Stimulated activated CD4-positive, alpha-beta T cell treated with anti-CD3 and anti-CD28 coated beads, Interleukin-4, amount 100 ng/mL, for 24 hours (primary cell): ENCODE results near the gene CPPED1.
"Not testable (repeated sequence)": the region's sequence is repeated elsewhere in the genome, so short reads cannot be mapped to it uniquely, and the experiment has no call there.

ENCODE experiments used
- DNase-seq: peaks from one replicate; pipeline ENCODE4 v3.0.0-alpha.2; 2020

The CPPED1 gene

GRCh38 chr16:12801511-12802042 is 2.1 kb downstream of the CPPED1 start:
- DNase-seq, result peak; percentile 4

GRCh38 chr16:12800817-12801216 is 2.9 kb downstream of the CPPED1 start:
- no peak for DNase-seq

DNA sequence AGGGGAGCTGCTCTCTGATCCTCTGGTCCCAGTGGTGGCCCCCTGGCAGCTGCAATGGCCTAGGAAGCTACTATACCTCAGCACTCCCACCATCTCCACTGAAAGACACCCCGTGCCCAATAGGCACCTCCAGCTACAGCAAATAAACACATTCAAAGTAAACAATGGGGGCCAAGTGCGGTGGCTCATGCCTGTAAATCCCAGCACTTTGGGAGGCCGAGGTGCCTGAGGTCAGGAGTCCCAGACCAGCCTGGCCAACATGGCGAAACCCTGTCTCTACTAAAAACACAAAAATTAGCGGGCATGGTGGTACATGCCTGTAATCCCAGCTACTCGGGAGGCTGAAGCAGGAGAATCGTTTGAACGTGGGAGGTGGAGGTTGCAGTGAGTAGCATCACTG is 3.7 kb downstream of the CPPED1 start:
- DNase-seq, result not testable (repeated sequence)

GRCh38 chr16:12798846-12799245 is 4.8 kb downstream of the CPPED1 start:
- no peak for DNase-seq

DNA sequence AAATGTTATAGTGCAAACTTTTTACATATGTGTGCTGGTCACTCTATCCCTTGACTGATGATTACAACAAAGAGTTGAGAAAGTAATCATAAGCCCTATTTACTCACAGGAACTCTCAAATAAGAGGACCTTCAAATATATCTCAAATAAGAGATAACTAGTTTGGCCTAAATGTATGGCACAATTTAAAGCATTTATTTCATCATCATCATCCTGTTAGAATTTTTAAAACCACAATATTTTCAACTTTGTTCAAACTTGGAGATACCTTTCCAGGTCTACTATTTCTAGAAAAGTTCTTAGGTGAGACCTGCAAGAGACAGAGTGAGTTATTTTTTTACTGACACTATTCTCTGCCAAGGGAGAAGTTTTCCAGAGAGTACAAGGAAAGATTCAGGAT is 5.5 kb downstream of the CPPED1 start:
- no peak for DNase-seq

- DNase-seq, result no peak
These were observed 7.2 kb downstream of the CPPED1 start for GRCh38 chr16:12796498-12796897.

DNA sequence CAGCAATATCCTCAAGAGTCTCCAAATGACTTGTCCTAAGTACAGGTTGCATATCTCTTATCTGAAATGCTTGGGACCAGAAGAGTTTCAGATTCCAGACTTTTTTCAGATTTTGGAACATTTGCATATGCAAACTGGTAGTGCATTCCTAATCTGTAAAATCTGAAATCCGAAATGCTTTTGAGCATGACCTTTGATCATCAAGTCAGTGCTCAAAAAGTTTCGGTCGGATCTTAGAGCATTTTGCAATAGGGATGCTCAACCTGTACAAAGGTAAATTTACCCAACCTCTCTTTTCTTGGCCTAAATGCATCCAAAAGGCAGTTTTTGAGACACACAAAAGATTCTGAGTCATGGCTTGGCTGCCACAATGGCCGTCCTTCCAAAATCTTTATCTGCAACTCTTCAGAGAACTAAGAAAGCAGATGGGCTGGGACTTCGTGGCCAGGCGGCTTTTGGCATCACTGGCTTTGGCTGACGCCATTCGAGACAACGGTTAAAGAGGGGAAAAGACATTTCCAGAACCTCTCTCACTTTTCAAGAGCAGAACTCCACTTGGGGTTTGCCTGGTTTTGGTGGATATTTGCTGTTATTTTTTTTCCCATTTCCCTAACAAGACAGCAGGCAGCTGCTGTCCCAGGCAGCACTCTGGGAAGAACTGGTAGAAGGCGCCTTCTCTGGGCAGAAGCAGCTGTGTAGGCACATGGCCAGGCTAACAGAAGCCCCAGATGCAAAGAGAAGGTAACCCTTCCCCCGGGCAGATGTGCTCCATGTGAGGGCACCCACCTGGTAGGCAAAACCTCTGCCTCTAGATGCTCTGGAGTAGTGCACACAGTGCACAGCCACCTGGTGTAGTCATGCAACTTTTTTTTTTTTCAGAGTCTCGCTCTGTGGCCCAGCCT is 8.9 kb downstream of the CPPED1 start:
- no peak for DNase-seq

GRCh38 chr16:12793865-12794240 is 9.8 kb downstream of the CPPED1 start:
- DNase-seq, result no peak

DNA sequence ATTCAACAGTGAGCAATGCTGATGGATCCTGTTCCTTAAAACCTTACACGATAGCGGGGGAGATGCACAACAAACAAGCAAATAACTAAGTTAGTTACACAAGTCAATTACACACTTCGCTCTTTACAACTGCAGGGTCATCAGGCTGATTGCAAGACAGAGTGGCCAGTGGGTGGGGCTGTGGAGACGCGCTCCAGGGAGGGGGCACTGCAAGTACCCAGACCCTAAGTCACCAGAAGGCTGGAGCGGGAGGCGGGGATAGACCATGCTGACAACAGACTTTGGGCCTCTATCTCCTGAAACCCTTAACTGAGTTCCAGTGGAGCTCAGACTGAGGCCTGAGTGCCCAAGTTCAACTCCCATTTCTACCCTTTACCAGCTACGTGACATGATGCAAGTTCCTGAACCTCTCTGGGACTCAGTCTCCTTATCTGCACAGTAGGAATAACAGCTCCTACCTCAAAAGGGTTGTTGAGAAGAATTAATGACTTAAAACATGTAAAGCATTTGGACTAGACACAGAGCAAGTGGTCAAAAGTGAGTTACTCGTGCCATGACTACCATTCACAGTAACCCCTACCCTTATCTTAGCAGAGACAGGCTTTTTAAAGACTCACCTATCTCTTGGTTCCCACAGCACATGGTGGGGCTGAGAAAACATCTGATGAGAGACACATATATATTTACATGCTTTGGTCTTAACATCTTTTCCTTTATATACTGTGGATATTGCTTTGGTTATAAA is 10.4 kb downstream of the CPPED1 start:
- DNase-seq, result no peak

- DNase-seq, result not testable (repeated sequence)
These were observed 11.2 kb downstream of the CPPED1 start for GRCh38 chr16:12792528-12792927.

DNA sequence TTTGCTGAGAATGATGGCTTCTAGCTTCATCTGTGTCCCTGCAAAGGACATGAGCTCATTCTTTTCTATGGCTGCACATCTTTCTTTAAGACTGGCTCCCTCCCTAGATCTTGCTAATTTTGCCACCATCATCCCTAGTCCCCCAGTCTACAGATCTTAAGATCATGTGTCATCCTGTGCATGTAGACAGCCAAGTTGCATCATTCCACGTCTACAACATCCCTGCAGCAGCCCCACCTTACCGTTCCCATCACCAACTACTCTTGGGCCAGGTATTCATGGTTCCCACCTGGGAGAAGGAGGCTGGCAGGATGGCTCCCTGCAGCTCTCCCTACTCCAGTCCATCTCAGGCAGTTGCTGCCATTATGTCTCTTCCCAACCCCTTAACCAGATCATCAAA is 12.3 kb downstream of the CPPED1 start:
- no peak for DNase-seq

GRCh38 chr16:12788758-12789157 is 14.9 kb downstream of the CPPED1 start:
- DNase-seq, result no peak

- DNase-seq, result no peak
These were observed 17.6 kb downstream of the CPPED1 start for GRCh38 chr16:12786081-12786480.

- DNase-seq, result no peak
These were observed 19.6 kb downstream of the CPPED1 start for GRCh38 chr16:12784076-12784475.

DNA sequence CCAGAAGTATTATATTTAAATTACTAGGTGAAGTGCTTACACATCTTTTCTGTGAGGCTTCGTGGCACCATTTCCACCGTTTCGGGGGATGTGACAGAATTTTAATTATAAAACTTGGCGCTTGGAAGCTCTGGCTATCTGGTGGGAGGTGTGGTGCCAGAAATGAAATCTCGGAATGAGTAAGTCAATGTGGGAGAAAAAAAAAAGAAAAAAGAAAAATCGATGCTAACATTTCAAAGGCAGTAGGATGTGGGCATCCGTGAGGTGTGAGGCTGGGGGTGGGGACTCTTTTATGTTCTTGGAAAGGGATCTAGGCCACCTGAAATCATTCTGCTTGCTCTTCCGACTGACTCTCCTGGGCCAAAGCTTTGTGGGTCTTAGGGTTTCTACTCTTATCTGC is 21.9 kb downstream of the CPPED1 start:
- DNase-seq, result peak; percentile 34

GRCh38 chr16:12780467-12780866 is 23.2 kb downstream of the CPPED1 start:
- DNase-seq, result no peak

DNA sequence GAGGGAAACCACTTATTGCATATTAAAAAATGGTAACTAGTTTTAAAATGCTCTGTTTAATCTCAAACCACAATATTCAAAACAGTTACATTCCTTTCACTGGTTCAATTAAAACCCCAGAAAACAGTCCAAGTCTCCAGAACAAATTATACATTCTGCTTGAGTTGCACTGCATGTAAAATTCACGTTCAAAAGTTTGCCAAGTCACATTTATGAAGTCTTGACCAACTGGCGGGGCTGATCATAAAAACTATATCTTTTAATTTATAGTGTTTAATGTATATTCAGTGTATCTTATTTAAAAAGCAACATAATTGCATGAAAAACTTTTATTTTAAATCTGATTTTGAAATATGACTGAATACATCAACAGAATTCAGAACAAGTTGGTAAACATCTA is 25.0 kb downstream of the CPPED1 start:
- DNase-seq, result no peak

DNA sequence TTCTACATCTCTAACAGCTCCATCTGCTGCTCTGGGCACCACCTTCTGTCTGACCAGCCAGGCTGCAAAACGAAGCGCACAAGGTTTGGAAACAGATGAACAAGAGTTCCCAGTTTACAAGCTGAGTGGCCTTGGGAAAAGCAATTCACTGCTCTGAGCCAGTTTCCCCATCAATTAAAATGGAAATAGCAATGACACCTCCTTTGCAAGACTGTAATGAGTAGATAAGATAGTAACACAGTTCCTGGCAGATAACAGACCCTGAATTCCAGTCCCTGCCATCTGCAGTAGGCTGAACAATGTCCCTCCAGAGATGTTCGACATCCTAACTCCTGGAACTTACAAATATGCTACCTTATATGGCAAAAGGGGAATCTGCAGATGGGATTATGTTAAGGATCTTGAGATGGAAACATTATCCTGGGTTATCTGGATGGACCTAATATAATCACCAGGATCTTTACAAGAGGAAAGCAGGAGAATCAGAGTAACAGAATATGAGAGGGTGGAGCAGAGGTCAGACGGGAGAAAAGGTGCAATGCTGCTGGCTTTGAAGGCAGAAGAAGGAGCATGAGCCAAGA is 27.9 kb downstream of the CPPED1 start:
- no peak for DNase-seq

- DNase-seq, result no peak
These were observed 30.5 kb downstream of the CPPED1 start for GRCh38 chr16:12773221-12773620.

DNA sequence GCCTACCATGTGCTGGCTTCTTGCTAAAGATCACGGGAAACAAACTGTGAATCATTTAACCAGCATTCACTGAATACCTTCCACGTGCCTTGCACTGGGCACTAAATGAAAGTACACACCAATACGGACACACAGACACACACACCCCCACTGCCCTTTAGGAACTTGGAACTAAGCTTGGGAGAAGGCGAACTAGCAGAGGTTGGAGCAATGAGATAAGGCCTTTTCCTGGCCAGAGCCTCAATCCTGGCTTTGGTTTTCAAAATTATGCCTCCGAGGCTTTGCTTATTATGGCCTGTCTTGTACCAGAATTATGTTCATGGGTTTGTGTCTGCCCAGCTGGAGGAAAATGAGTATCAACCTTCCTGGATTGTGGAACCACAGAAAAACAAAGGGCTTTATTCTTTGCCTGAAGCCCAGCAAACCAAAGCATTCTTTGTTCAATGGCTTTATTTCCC is 32.3 kb downstream of the CPPED1 start:
- DNase-seq, result no peak

DNA sequence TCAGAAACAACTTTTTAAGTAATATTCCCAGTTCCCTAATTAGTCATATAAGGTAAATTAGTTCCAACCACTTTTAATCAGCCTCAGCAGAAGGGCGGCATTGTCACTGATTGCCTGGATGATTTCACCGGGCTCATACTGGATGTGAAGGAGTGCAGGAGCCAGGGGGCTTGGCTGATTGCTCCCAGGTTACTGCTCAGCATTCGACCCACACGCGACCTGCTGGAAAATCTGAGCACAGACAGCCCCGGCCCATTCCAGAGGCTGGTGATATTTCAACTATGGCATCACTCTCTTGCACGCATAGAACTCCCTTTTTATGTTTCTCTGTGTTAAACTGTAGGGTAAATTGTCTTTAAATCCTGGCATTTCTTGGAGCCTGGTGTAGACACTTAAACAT is 34.2 kb downstream of the CPPED1 start:
- no peak for DNase-seq

- no peak for DNase-seq
These were observed 35.8 kb downstream of the CPPED1 start for GRCh38 chr16:12767897-12768296.

GRCh38 chr16:12766853-12767252 is 36.8 kb downstream of the CPPED1 start:
- DNase-seq, result no peak

GRCh38 chr16:12766208-12766607 is 37.5 kb downstream of the CPPED1 start:
- not testable (repeated sequence) for DNase-seq
